Measurements from ENCODE around the gene ZNF641. TPM values are rescaled to one million over a fixed set of nuclear protein-coding genes. Genes with fewer than 3 reads are reported as not detected.

Gene ZNF641
- total RNA-seq, 1 donor from 2014 or later = 21.7 TPM

GRCh38 chr12:48302161-48302911 lies 48.4 kb downstream of the ZNF641 start:
- Mint-ChIP-seq H3K4me3 (ENCODE audit: unreplicated experiment) (no peak overlapping the region), H3K27ac (ENCODE audit: unreplicated experiment) (no peak overlapping the region), H3K9me3 (ENCODE audit: unreplicated experiment) (no peaks in the 10 kb centered on the region), H3K36me3 (ENCODE audit: unreplicated experiment) (no peaks in the 10 kb centered on the region), H3K27me3 (ENCODE audit: unreplicated experiment) (no peaks in the 10 kb centered on the region), H3K4me1 (ENCODE audit: low read depth, unreplicated experiment) (no peaks in the 10 kb centered on the region)
- TF ChIP-seq, protein P1, sequence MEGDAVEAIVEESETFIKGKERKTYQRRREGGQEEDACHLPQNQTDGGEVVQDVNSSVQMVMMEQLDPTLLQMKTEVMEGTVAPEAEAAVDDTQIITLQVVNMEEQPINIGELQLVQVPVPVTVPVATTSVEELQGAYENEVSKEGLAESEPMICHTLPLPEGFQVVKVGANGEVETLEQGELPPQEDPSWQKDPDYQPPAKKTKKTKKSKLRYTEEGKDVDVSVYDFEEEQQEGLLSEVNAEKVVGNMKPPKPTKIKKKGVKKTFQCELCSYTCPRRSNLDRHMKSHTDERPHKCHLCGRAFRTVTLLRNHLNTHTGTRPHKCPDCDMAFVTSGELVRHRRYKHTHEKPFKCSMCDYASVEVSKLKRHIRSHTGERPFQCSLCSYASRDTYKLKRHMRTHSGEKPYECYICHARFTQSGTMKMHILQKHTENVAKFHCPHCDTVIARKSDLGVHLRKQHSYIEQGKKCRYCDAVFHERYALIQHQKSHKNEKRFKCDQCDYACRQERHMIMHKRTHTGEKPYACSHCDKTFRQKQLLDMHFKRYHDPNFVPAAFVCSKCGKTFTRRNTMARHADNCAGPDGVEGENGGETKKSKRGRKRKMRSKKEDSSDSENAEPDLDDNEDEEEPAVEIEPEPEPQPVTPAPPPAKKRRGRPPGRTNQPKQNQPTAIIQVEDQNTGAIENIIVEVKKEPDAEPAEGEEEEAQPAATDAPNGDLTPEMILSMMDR (IDR thresholded peaks at IDR 0.05; ENCODE audit: partially characterized antibody, unreplicated experiment) = no peak
- no peak for DNase-seq

- TF ChIP-seq, protein P1 (IDR thresholded peaks at IDR 0.05; ENCODE audit: partially characterized antibody, unreplicated experiment) = no peak
- H3K36me3 Mint-ChIP-seq (ENCODE audit: unreplicated experiment) = no peaks in the 10 kb centered on the region
Measured at GRCh38 chr12:48300774-48301173, 49.9 kb downstream of the ZNF641 start.

GRCh38 chr12:48296586-48297282 lies 54.0 kb downstream of the ZNF641 start:
- Mint-ChIP-seq H3K27ac (ENCODE audit: unreplicated experiment) (no peak overlapping the region), H3K27me3 (ENCODE audit: unreplicated experiment) (no peaks in the 10 kb centered on the region), H3K4me3 (ENCODE audit: unreplicated experiment) (peak overlapping the region; percentile 78), H3K4me1 (ENCODE audit: low read depth, unreplicated experiment) (no peaks in the 10 kb centered on the region), H3K9me3 (ENCODE audit: unreplicated experiment) (peaks cover 2% of the 10 kb centered on the region), H3K36me3 (ENCODE audit: unreplicated experiment) (no peaks in the 10 kb centered on the region)
- DNase-seq = peak; percentile 63
- TF ChIP-seq, protein P1 (IDR thresholded peaks at IDR 0.05; ENCODE audit: partially characterized antibody, unreplicated experiment) = no peak

More at GRCh38 chr12:48300774-48301173, 49.9 kb downstream of the ZNF641 start:
- Mint-ChIP-seq H3K27ac (ENCODE audit: unreplicated experiment) (no peak overlapping the region), H3K9me3 (ENCODE audit: unreplicated experiment) (no peaks in the 10 kb centered on the region), H3K4me1 (ENCODE audit: low read depth, unreplicated experiment) (no peaks in the 10 kb centered on the region), H3K27me3 (ENCODE audit: unreplicated experiment) (no peaks in the 10 kb centered on the region), H3K4me3 (ENCODE audit: unreplicated experiment) (no peak overlapping the region)
- no peak for DNase-seq

GRCh38 chr12:48292040-48292439 lies 58.7 kb downstream of the ZNF641 start:
- H3K4me1 Mint-ChIP-seq (ENCODE audit: low read depth, unreplicated experiment) = no peaks in the 10 kb centered on the region
- H3K4me3 Mint-ChIP-seq (ENCODE audit: unreplicated experiment) = no peak overlapping the region
- H3K9me3 Mint-ChIP-seq (ENCODE audit: unreplicated experiment) = peaks cover 2% of the 10 kb centered on the region
- no peak for DNase-seq
- H3K36me3 Mint-ChIP-seq (ENCODE audit: unreplicated experiment) = no peaks in the 10 kb centered on the region
- H3K27ac Mint-ChIP-seq (ENCODE audit: unreplicated experiment) = no peak overlapping the region
- TF ChIP-seq, protein P1 (IDR thresholded peaks at IDR 0.05; ENCODE audit: partially characterized antibody, unreplicated experiment) = no peak
- H3K27me3 Mint-ChIP-seq (ENCODE audit: unreplicated experiment) = no peaks in the 10 kb centered on the region

DNA sequence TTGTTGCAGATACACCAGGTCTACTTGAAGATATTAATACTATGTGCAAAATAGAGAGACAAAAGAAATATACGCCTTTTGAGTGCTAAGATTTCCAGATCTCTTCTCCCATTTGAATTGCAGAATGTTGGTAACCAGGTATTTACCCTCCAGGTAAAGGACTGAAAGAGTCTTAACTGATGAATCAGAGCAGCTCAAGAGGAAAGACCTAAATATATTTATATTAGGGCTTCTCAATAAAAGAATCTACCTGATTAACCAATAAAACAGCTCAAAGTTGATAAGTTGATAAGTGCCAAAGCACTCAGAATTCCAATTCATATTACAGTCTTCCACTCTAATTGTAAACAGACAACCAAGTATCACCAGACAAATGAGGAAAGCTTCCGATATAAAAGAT lies 59.2 kb downstream of the ZNF641 start:
- H3K9me3 Mint-ChIP-seq (ENCODE audit: unreplicated experiment) = peaks cover 2% of the 10 kb centered on the region
- H3K4me3 Mint-ChIP-seq (ENCODE audit: unreplicated experiment) = no peak overlapping the region
- no peak overlapping the region for H3K27ac Mint-ChIP-seq (ENCODE audit: unreplicated experiment)
- DNase-seq = no peak
- no peaks in the 10 kb centered on the region for H3K27me3 Mint-ChIP-seq (ENCODE audit: unreplicated experiment)
- no peaks in the 10 kb centered on the region for H3K36me3 Mint-ChIP-seq (ENCODE audit: unreplicated experiment)
- no peaks in the 10 kb centered on the region for H3K4me1 Mint-ChIP-seq (ENCODE audit: low read depth, unreplicated experiment)
- TF ChIP-seq, protein P1 (IDR thresholded peaks at IDR 0.05; ENCODE audit: partially characterized antibody, unreplicated experiment) = no peak
